Posterior vena cava (tissue), 2 donors: ENCODE measurements around the gene ZNF700. TPM values are rescaled to one million over a fixed set of nuclear protein-coding genes. Genes with fewer than 3 reads are reported as not detected.
"Not testable (repeated sequence)": the region's sequence is repeated elsewhere in the genome, so short reads cannot be mapped to it uniquely, and the experiment has no call there.

Experiments
- DNase-seq: peaks from one replicate; pipeline ENCODE4 v3.0.0-alpha.2; 2020; ENCODE audit warnings: low spot score
- intact Hi-C, 2 donors: fragments of 100-400 bp; cut with DNase I; formaldehyde crosslinking; loops; one replicate each; pipeline versions ENCODE4 v1.14.1 to v1.14.2; 2022 to 2023
- total RNA-seq, 2 donors: library from RNA; stranded (reverse); fragmentation: NEBNext Ultra II Directional; extraction: Animal tissue kit (Norgen Biotek cat#: 25700); gene quantifications; one replicate each; pipeline ENCODE4 v1.2.1, GENCODE V29; 2021
- donor health status: DM: yes; HTN: yes; CAD: no.
- donor health status: DM: yes; HTN: yes; CAD: no.

Gene ZNF700
- total RNA-seq, 2 donors from 2014 or later = 9.9 to 11.6 TPM

GRCh38 chr19:11978492-11979100, 53.7 kb downstream of the ZNF700 start:
- no peak for DNase-seq
- intact Hi-C loops = no loop called here

GRCh38 chr19:11979527-11979926, 54.6 kb downstream of the ZNF700 start:
- intact Hi-C loops = no loop called here
- DNase-seq = no peak

DNA sequence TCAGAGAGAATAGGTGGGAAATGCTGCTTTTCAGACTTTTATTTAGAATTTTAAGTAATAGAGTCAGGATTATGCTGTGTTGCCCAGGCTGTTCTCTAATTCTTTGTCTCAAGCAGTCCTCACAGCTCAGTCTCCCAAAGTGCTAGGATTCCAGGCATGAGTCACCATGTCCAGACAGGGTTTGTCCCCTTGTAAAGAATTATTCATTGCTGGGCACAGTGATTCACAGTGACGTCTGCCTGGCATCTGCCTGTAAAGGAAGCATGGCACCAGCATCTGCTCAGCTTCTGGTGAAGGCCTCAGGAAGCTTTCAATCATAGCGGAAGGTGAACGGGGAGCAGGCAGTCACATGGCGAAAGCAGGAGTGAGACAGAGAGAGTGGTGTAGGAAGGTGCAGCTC, 57.6 kb downstream of the ZNF700 start:
- intact Hi-C loops = no loop called here
- DNase-seq = no peak

DNA sequence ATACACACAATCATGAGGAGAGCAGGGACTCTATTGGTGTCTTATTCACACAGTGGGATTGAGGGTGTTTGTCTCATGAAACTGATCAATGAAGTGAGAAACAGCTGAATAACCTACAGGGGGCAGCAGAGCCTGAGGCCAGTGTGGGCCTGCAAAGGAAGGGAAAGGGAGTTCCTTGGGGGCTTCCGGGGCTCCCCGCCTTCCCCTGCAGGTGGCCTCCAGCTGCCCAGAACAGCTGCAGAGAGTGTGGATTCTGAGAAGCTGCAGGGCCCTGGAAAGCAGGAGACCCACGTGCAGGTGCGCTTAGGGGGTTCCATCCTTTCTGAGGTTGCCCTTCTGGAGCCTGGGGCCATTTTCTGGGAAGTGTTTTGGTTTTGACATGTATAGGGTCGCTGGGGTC, 60.1 kb downstream of the ZNF700 start:
- intact Hi-C loops = loop anchor here in 1 of 2 donors (5.0 kb wide), 2 partner anchors 103 to 188 kb away; partner anchors contain the start of gene ZNF491
- DNase-seq = no peak

GRCh38 chr19:11986754-11987153, 61.8 kb downstream of the ZNF700 start:
- intact Hi-C loops = loop anchor here (1.0 to 5.0 kb wide), 4 partner anchors 20 to 189 kb away; partner anchors contain the start of genes ZNF491 (in 1 of the 2) and ZNF700 (in 1 of the 2)
- no peak for DNase-seq

DNA sequence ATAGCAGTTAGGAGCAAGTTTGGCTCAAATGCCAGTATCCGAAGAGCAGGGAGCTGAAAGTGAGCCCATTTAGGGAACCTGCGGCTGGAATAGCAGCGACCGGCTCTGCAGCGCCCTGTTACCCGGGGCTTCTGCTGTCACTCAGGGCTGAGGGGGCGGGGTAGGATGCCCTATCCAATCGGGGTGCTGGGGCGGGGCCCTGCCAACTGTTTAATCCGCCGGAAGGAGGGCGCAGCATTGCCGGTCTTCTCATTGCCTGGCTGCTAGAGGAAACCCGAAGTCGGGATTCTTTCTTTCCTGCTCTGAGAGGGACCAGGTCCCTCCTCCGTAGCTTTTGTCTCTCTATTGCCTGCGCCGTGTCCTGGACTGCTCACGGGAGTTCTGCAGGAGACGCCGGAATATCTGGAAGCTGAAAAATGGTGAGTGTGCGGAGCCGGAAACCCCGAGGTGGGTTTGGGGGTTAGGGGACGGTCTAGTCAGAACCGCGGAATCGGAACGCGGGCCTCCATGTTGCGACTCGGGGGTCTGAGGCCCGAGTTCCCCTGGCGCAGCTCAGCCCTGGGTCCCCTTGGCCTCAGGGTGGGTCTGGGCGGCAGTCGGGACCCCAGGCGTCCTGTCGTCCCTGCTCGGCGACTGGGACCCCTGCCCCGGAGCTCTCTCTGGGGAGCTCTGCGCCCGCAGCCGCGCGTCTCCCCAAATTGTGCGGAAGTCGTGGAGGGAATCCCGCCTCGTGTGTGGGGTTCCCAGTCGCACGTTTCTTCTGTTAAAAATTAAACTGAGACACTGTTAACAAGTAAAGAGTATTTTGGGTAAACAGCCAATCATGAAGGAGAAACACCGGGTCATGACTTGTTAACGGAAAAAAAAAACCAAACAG, 62.7 kb downstream of the ZNF700 start:
- peak; percentile 99 for DNase-seq
- intact Hi-C loops = loop anchor here (1.0 to 5.0 kb wide), 4 partner anchors 21 to 190 kb away; partner anchors contain the start of genes ZNF491 (in 1 of the 2) and ZNF700 (in 1 of the 2)

DNA sequence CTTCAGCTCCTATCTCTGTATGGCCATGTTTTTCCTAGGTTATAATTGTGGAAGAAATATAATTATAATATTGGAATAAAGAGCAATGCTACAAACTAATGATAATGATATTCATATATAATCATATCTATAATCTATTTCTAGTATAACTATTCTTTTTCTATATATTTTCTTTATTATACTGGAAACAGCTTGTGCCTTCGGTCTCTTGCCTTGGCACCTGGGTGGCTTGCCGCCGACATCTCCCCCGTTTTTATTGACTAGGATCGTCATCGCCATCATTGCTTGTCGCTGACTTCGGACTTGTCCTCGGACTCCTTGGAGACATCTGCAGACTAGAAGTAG, 64.2 kb downstream of the ZNF700 start:
- intact Hi-C loops = loop anchor here in 1 of 2 donors (5.0 kb wide), 2 partner anchors 107 to 192 kb away; partner anchors contain the start of gene ZNF491

DNA sequence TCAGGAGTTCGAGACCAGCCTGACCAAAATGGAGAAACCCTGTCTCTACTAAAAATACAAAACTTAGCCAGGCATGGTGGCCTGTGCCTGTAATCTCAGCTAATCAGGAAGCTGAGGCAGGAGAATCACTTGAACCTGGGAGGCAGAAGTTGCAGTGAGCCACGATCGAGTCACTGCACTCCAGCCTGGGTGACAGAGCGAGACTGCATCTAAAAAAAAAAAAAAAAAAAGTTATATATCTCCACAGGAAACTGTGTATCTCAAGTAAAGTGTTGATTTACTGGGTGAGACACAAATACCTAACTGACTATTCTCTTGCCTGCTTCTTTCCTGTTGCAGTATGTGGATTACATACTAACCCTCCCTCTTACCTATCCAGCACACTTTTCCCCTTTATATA, 67.0 kb downstream of the ZNF700 start:
- DNase-seq, intact Hi-C loops: not testable (repeated sequence)

More for the DNA sequence above, 64.2 kb downstream of the ZNF700 start:
- no peak for DNase-seq

DNA sequence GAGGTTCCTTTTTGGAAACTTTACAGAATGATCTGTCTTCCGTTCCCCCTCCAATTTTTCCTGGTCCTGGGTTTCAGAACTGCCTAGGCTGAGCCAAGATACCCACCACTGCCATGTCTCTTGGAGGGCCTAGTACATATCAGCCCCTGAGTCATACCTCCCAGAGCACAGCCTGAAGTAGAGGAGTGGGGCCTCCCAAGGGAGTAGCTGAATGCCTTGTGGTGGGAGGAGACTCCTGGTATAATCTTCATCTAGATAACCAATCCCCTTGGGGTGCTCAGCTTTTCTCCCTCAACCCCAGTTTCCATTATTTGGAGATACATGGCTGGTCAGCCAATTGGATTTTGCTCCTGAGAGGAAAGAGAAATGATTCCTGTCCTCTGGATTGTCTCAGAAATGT, 70.3 kb downstream of the ZNF700 start:
- no peak for DNase-seq
- intact Hi-C loops = no loop called here

Other genes with a start within 250 kb of the ZNF700 start
- 1 to 10 TPM; 4.5 to 5.4 TPM for gene ZNF823, start 186.2 kb upstream of the ZNF700 start, total RNA-seq
- 10 to 100 TPM; 11.1 to 16.1 TPM for gene ZNF441, start 158.1 kb upstream of the ZNF700 start, total RNA-seq
- gene ZNF491, start 126.6 kb upstream of the ZNF700 start, total RNA-seq = 1 to 10 TPM; 2.4 to 2.9 TPM
- 10 to 100 TPM in 1 of 2 donors, 1 to 10 TPM in 1; 8.8 to 10.5 TPM for gene ZNF440, start 110.8 kb upstream of the ZNF700 start, total RNA-seq
- gene ZNF439, start 76.4 kb upstream of the ZNF700 start, total RNA-seq = 1 to 10 TPM; 5.4 to 6.0 TPM
- 1 to 10 TPM; 3.7 to 4.0 TPM for gene ZNF69, start 37.3 kb upstream of the ZNF700 start, total RNA-seq
- 1 to 10 TPM; 1.7 to 2.4 TPM for gene ZNF763, start 39.9 kb downstream of the ZNF700 start, total RNA-seq
- gene ZNF433, start 110.6 kb downstream of the ZNF700 start, total RNA-seq = 1 to 10 TPM; 3.9 to 5.1 TPM
- gene ZNF878, start 127.9 kb downstream of the ZNF700 start, total RNA-seq = under 1 TPM in 1 of 2 donors, not detected in 1; 0.14 TPM
- 10 to 100 TPM in 1 of 2 donors, 1 to 10 TPM in 1; 7.8 to 14.9 TPM for gene ZNF844, start 139.6 kb downstream of the ZNF700 start, total RNA-seq
- gene ZNF20, start 215.2 kb downstream of the ZNF700 start, total RNA-seq = 1 to 10 TPM; 1.0 to 3.2 TPM
- gene ZNF625, start 231.6 kb downstream of the ZNF700 start, total RNA-seq = 1 to 10 TPM; 6.0 to 8.7 TPM
- gene ZNF136, start 238.0 kb downstream of the ZNF700 start, total RNA-seq = 1 to 10 TPM; 9.2 to 9.4 TPM